HG02798 (cell line): ENCODE results near the gene MPP4.

Source experiments
- ATAC-seq: cut with Tn5 transposase; IDR thresholded peaks from one replicate; pipeline ENCODE4 v1.9.1; 2021; ENCODE audit warnings: mild to moderate bottlenecking; ENCODE audit not compliant: unreplicated experiment, poor library complexity

Gene MPP4

DNA sequence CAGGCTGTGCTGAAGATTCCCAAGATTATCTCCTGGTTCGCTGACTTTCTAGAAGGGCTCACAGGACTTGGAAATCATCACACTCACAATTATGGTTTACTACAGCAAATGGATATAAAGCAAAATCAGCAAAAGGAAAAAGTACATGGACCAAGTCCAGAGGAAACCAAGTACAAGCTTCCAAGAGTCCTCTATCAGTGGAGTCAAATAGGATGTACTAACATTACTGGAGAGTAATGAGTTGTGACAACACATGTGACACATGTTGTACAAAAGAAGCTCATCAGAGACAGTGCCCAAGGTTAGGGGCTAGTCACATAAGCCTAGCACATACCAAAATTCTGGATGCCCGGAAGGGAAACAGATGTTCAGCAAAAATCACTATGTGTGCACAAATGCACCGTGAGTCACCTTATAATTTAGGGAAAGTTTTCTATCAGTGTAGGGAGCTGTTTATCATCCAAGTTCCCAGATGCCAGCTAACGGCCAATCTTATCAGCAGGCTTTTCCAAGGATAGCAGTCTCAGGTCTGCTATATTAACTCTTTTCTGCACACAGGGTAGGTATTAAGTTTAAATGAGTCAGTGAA is 64.7 kb downstream of the MPP4 start:
- ATAC-seq: no peak

DNA sequence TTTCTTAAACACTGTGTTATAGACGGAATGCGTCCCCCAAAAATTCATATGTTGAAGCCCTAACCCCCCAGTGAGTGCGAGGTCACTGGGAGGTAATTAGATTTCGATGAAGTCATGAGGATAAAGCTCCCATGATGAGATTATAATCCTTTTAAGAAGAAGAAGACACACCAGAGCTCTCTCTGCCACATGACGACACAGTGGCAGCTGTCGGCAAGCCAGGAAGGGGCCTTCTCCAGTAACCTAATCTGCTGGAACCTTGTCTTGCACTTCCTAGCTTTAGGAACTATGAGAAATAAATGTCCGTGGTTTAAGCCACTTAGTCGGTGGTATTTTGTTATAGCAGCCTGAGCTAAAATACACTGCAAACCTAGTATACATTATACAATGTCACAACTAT is 67.4 kb downstream of the MPP4 start:
- ATAC-seq: no peak

DNA sequence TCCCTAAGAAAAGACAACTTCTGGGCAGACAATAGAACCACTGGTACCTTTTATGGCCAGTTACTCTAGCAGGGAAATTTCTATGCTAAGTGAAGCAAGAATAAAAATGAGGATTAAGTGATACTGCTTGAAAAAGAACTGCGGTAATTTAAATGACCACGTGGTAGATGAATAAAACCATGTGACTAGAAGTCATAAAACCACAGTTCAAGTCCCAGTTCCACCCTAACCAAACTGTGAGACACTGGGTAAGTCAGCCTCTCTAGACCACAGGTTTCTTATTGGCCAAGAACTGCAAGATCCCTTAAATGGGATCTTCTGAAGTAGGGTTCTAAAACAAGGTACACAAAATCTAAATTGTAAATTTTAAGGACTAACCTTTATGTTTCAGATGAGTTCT is 67.9 kb downstream of the MPP4 start:
- no peak for ATAC-seq

DNA sequence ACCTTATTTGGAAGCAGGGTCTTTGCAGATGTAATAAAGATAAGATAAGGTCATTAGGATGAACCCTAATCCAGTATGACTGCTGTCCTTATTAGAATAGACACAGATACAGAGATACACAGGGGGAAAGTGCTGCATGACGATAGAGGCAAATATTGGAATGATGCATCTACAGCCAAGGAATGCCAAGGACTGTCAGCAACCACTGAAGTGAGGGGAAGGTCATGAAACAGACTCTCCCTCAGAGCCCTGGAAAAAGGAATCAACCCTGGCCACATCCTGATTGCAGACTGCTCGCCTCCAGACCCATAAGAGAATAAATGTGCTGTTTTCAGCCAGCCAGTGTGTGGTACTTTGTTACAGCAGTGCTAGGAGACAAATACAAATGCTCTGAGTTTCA is 69.9 kb downstream of the MPP4 start:
- no peak for ATAC-seq

DNA sequence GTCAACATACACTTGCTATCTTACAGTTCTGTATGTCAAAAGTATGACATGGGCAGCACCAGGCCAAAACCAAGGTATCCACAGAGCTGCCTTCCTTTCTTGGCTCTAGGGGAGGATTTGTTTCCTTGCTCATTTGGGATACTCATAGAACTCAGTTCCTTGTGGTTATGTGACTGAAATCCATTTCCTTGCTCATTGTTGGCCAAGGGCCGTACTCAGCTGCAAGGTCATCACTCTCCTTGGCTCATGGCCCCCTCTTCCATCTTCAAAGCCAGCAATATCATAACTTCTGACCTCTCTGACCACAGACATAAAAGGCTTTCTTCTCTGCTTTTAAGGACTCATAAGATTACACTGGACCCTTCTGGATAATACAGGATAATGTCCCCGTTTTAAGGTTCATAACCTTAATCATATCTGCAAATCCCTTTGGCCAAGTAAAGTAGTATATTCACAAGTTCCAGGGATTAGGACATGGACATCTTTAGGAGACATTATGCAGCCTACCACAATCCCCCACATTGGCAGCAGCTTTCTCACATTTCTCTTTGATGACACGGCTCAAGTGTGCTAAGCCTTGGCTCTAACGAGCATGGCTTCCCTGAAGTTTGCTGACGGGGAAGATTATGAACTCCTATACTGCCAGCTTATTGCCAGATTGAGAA is 76.0 kb downstream of the MPP4 start:
- ATAC-seq: no peak

DNA sequence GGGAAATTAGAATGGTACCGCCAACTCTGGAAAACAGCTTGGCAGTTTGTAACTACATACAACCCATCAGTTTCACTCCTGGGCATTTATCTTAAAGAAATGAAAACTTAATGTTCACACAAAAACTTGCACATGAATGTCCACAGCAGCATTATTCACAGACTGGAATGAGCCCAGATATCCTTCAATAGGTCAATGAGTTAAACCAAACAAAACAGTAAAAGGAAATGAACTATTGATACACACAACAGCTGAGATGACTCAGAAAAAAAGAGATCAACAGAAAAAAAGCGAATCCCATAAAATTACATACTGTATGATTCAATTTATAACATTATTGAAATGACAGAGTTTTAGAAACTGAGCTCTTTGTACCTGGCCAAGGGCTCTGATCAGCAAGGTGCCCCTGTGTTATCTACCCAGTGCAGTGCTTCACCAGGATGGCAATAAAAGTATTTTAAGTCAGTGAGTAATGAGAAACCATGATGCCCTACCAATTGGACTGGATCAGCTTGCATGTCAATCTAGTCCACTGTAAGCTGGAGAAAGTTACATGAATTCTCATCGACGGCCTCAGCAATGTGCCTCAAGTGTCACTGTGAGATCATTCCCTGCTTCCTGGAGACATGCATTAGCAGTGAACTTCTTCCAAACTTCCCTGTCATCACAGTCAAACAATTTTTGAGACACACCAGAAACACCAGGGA is 77.0 kb downstream of the MPP4 start:
- no peak for ATAC-seq

DNA sequence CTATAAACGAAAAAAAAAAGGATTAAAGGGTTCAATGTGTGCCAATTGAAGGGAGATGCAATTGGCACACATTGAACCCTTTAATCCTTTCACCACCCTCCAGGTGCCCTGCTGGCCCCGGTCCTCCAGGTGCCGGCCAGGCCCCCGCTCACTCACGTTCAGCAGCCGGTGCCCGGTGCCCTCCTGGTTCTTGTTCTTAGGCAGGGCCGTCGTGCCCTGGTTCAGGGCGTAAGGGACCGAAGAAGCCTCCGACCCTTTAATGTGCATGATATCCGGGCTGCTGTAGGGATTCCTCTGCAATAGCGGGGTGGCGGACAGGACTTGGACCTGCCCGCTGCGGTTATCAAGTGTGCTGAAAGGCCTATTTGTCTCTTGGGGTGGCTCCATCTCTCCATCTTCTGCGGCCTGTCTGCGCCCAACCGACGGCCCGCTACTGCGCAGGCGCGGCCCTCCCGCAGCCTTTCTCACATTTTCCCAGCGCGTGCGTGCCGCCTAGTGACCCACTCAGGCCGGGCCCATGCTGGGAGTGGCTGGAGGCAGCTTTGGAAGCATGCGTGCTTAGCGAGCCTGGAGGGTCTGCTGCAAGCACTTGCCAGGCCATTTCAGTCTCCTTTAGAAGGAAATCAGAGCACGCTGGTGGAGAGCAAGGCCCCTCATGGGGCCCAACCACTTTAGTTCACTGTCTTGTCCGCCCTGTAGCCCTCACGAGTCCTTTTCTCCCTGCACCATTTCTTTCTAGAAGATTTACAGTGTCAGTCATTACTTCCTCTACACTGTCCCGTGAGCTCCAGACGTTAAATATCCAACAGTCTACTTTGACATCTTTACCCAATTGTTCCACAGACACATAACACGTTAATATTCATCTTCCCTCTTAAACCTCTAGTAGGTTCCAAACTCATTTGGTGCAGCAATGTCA is 79.4 kb downstream of the MPP4 start:
- ATAC-seq: no peak

DNA sequence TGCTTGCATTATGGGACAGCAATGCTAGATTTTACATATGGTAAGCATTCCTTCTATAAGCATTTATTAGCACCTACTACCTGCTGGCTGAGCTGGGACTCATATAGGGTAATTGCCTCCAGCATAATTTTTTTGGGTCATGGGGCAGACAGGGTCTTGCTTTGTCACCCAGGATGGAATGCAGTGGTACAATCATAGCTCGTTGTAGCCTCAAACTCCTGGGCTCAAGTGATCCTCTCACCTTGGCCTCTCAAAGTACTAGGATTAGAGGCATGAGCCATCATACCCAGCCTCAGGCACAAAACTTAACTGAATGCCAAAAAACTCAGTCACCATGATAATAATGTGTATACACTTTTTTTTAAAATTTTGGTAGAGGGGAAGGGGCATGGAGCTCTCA is 90.4 kb downstream of the MPP4 start:
- no peak for ATAC-seq

DNA sequence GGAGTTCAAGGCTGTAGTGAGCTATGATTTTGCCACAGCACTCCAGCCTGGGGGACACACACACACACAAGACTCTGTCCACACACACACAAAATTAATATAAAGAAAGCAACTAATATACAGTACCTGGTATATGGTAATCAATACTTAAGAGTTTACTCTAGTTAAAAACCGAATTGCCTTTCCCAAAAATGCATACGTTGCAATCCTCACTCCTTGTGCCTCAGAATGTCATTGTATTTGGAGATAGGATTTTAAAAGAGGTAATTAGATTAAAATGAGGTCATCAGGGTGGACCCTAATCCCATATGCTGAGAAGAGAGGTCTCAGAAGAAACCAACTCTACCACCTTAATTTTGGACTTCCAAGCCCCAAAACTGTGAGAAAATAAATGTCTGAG is 90.9 kb downstream of the MPP4 start:
- ATAC-seq: no peak

DNA sequence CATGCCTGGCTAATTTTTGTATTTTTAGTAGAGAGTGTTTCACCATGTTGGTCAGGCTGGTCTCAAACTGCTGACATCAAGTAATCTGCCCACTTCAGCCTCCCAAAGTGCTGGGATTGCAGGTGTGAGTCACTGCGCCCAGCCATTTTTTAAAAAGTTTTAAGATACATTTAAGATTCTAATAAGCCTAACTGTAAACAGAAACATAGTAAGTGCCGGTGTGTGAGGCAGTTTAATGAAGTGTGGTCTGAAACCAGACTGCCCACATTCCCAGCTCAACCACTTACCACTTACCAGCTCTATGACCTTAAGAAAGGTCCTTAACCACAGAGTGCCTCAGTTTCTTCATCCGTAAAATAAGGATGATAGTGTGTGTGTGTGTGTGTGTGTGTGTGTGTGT is 97.5 kb downstream of the MPP4 start:
- ATAC-seq: no peak

DNA sequence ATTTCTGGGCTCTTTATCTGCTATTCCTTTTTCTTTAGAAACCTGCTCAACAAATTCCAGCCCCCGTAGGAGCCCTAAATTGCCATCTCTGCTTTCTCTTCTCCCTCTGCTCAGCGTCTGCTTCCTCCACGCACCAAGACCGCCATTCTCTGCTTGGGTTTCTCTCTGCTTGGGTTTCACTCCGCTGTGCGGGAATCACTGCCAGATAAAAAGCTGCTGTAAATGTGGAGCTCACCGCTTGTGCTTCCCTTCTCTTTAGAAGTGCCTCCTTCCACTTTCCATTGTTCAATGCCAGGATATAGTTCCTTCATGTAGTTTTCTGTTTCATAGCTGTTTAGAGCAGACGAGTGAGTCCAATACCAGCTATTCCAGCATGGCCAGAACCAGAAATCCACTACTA is 101.0 kb downstream of the MPP4 start:
- no peak for ATAC-seq
